Measurements from ENCODE around the gene CDHR5.
"Not testable (repeated sequence)": the region's sequence is repeated elsewhere in the genome, so short reads cannot be mapped to it uniquely, and the experiment has no call there.

CDHR5 gene, protein sequence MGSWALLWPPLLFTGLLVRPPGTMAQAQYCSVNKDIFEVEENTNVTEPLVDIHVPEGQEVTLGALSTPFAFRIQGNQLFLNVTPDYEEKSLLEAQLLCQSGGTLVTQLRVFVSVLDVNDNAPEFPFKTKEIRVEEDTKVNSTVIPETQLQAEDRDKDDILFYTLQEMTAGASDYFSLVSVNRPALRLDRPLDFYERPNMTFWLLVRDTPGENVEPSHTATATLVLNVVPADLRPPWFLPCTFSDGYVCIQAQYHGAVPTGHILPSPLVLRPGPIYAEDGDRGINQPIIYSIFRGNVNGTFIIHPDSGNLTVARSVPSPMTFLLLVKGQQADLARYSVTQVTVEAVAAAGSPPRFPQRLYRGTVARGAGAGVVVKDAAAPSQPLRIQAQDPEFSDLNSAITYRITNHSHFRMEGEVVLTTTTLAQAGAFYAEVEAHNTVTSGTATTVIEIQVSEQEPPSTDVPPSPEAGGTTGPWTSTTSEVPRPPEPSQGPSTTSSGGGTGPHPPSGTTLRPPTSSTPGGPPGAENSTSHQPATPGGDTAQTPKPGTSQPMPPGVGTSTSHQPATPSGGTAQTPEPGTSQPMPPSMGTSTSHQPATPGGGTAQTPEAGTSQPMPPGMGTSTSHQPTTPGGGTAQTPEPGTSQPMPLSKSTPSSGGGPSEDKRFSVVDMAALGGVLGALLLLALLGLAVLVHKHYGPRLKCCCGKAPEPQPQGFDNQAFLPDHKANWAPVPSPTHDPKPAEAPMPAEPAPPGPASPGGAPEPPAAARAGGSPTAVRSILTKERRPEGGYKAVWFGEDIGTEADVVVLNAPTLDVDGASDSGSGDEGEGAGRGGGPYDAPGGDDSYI

GRCh38 chr11:624705-625635 is at the start of gene CDHR5:
Gene CDHR5, minus strand, starts transcription at chr11:624955. Its CDS starts 53 bp downstream, at chr11:624902.
- no peak for DNase-seq

- DNase-seq = no peak
These were observed 49.7 kb upstream of the CDHR5 start for GRCh38 chr11:674406-674805.

GRCh38 chr11:673866-674265 is 49.1 kb upstream of the CDHR5 start:
- no peak for DNase-seq

DNA sequence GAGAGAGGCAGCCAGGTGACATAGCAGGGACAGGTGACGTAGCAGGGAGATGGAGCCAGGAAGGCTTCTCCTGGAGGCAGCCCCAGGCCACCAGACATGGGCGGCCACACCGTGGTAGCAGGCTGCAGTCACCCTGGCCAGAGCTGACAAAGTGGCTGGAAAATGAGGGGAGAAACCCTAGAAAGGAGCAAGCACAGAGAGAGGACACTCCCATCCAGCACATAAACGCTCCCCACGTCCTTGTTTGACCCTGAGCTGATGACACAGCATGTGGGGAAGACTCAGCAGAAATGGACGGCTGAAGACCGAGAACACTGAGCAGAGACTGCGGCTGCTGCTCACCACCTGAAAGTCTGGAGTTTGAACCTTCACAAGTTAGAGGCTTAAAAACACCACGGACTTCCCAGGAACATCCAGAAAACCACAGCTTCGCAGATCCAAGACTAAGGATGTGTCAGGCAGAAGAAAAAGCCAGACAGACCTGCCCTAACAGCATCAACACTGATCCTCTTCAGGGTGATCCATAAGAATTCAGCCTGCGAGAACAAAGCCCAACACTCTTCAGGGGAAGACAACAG is 41.0 kb upstream of the CDHR5 start:
- no peak for DNase-seq

DNA sequence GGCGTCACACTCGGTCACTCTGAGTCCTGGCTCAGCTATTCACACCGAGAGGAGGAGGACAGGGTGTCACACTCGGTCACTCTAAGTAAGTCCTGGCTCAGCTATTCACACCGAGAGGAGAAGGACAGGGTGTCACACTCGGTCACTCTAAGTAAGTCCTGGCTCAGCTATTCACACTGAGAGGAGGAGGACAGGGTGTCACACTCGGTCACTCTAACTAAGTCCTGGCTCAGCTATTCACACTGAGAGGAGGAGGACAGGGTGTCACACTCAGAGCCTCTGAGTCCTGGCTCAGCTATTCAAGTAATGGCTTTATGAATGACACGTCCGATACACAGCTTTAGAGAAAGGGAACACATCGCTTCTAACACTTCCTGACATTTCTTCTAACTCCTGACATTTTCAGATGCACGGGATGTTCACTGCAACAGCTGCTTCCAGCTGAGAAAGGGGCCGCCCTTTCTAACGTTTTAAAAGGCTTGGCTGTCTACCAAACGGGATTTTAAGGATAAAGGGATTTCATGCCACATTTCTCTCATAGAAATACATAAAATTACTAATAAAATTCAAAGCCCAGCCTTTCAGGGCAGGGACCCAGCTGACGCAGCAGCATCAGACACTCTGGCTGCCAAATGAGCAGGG is 40.4 kb upstream of the CDHR5 start:
- DNase-seq = no peak

DNA sequence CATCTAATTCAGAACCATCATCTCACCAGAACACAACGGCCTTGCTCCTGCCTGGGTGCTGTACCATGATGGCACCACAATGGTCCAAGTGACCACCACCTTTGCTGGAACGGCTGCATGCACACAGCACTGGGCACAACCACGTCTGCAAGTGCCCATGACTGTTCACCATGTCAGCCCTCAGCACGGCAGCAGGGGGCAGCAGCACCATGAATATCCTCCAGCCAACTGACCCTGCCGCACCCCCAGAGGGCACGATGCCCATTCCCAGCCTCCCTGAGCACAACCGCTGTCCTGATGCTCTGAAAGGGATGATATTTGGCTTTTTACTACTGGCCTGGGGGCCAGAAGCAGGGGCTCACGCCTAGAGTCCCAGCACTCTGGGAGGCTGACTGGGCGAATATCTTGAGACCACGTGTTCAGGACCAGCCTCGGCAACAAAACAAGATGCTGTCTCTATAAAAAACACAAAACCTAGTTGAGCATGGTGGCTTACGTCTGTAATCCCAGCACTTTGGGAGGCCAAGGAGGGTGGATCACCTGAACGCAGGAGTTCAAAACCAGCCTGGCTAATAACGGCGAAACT is 38.0 kb upstream of the CDHR5 start:
- DNase-seq = no peak

GRCh38 chr11:660681-661444 is 36.1 kb upstream of the CDHR5 start:
- no peak for DNase-seq

DNA sequence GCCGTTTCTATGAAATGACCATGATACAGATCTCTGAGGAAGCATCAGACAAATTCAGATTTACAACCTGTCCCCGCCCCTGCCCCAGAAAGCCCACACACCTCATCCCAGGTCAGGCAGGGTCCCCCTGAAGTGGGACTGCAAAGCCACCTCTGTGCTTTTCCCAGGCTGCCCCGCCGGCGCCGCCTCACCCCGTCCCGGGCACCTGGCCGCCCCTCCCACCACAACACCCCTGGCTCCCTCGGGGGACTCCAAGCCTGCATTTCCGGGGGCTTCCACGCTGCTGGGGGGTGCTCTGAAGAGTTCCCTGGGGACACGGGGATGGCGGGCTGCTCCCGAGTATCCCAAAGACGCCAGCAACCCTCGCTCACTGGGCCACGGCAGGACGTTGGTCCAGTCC is 35.5 kb upstream of the CDHR5 start:
- DNase-seq = no peak

- DNase-seq = no peak
These were observed 34.9 kb upstream of the CDHR5 start for GRCh38 chr11:659532-660085.

DNA sequence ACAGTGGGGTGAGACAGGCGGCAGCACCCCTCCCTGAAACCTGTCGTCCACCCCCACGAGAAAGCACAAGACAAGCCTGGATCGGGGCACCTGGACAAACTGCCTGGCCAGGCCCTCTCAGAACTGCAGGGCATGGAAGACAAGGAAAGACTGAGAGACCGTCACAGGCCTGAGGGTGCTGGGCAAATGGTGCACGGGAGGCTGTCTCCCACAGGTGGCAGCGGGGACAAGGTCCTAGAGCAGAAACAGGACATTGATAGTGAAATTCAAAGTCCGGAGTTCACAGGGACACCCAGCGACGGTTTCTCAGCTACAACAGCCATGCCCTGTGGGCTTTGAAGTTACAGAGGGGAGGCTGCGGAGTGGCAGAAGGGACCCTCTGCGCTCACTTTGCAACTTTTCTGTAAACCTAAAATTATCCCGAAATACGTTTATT is 33.0 kb upstream of the CDHR5 start:
- DNase-seq = no peak

- DNase-seq = no peak
These were observed 32.1 kb upstream of the CDHR5 start for GRCh38 chr11:656866-657265.

DNA sequence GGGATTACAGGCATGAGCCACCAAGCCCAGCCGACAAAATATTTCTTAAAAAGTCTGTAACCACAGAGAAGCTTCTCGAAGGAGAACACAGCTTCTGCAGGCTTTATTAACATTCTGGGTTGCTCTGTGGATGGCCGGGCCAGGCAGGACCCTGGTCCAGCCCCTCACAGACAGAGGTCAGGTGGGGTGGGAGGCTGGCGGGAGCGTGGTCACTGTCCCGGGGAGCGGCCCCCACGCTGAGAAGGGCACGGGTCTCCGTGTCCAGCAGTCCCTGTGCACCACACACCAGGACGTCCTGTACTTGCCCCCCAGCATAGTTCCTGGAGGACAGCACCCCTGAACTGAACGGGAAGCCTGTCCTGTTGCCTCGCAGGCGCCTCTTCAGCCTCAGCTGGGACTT is 31.7 kb upstream of the CDHR5 start:
- DNase-seq = no peak

GRCh38 chr11:655036-655726 is 30.4 kb upstream of the CDHR5 start:
- DNase-seq = no peak

DNA sequence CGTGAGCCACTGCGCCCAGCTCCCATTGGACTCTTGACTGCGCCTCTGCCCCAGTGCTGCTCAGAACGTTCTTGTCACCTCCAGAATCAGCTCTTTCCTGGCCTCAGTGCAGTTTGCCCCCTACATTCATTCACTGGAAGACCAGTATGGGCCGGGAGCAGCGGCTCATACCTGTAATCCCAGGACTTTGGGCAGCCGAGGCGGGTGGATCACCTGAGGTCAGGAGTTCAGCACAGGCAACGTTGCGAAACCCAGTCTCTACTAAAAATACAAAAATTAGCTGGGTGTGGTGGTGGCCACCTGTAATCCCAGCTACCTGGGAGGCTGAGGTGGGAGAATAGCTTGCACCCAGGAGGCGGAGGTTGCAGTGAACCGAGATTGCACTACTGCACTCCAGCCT is 29.7 kb upstream of the CDHR5 start:
- not testable (repeated sequence) for DNase-seq

DNA sequence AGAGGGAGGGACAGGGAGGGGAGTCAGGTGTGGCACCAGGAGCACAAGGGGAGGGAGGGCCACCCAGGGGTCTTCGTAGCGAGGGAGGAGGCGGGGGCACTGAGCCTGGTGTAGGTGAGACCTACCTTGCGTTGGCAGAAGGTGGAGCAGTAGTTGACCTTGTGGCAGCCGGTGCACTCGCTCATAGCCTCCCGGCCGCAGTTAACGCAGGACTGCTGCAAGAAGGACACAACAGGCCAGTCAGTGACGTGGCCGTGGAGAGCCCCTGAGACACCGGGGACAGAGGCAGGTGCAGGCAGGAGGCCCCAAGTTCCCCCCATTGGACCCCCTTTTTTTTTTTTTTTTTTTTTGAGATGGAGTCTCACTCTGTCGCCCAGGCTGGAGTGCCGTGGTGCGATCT is 29.1 kb upstream of the CDHR5 start:
- no peak for DNase-seq

- not testable (repeated sequence) for DNase-seq
These were observed 28.4 kb upstream of the CDHR5 start for GRCh38 chr11:653136-653535.

GRCh38 chr11:650482-650881 is 25.7 kb upstream of the CDHR5 start:
- no peak for DNase-seq

- DNase-seq = not testable (repeated sequence)
These were observed 23.0 kb upstream of the CDHR5 start for GRCh38 chr11:647672-648158.

GRCh38 chr11:646214-646613 is 21.5 kb upstream of the CDHR5 start:
- no peak for DNase-seq

GRCh38 chr11:645536-645935 is 20.8 kb upstream of the CDHR5 start:
- DNase-seq = no peak
